ENCODE data around the gene HLF.
A peak's percentile ranks its signal among the peaks of the same experiment; 100 is the strongest.

Gene HLF

GRCh38 chr17:55290492-55291113 lies 25.8 kb downstream of the HLF start:
- no peak for DNase-seq (ENCODE audit: low read depth in 2 of 2)

GRCh38 chr17:55291114-55291507 lies 26.4 kb downstream of the HLF start:
- DNase-seq (ENCODE audit: low read depth in 2 of 2): no peak

- no peak for DNase-seq (ENCODE audit: low read depth in 2 of 2)
Measured at GRCh38 chr17:55292094-55292493, 27.3 kb downstream of the HLF start.

- no peak for DNase-seq (ENCODE audit: low read depth in 2 of 2)
Measured at GRCh38 chr17:55294042-55294751, 29.4 kb downstream of the HLF start.

GRCh38 chr17:55295411-55296170 lies 30.8 kb downstream of the HLF start:
- peak; percentile 22 to 35 for DNase-seq (ENCODE audit: low read depth in 2 of 2)

GRCh38 chr17:55296171-55296695 lies 31.5 kb downstream of the HLF start:
- no peak for DNase-seq (ENCODE audit: low read depth in 2 of 2)

- DNase-seq (ENCODE audit: low read depth in 2 of 2): no peak
Measured at GRCh38 chr17:55296699-55297098, 31.9 kb downstream of the HLF start.

GRCh38 chr17:55298111-55298730 lies 33.5 kb downstream of the HLF start:
- no peak for DNase-seq (ENCODE audit: low read depth in 2 of 2)

GRCh38 chr17:55299162-55299838 lies 34.5 kb downstream of the HLF start:
- DNase-seq (ENCODE audit: low read depth in 2 of 2): no peak

GRCh38 chr17:55299890-55300289 lies 35.1 kb downstream of the HLF start:
- no peak for DNase-seq (ENCODE audit: low read depth in 2 of 2)

- no peak for DNase-seq (ENCODE audit: low read depth in 2 of 2)
Measured at GRCh38 chr17:55300479-55301290, 35.9 kb downstream of the HLF start.

- no peak for DNase-seq (ENCODE audit: low read depth in 2 of 2)
Measured at GRCh38 chr17:55301521-55302406, 37.0 kb downstream of the HLF start.

GRCh38 chr17:55302407-55302787 lies 37.6 kb downstream of the HLF start:
- DNase-seq (ENCODE audit: low read depth in 2 of 2): no peak

GRCh38 chr17:55303008-55303493 lies 38.3 kb downstream of the HLF start:
- DNase-seq (ENCODE audit: low read depth in 2 of 2): no peak

- no peak for DNase-seq (ENCODE audit: low read depth in 2 of 2)
Measured at GRCh38 chr17:55303701-55304145, 39.0 kb downstream of the HLF start.

- DNase-seq (ENCODE audit: low read depth in 2 of 2): no peak
Measured at GRCh38 chr17:55304171-55304859, 39.6 kb downstream of the HLF start.

GRCh38 chr17:55305321-55306087 lies 40.7 kb downstream of the HLF start:
- no peak for DNase-seq (ENCODE audit: low read depth in 2 of 2)

GRCh38 chr17:55307879-55308278 lies 43.1 kb downstream of the HLF start:
- DNase-seq (ENCODE audit: low read depth in 2 of 2): no peak
